ENCODE data around the gene SLC22A12.

Gene SLC22A12

DNA sequence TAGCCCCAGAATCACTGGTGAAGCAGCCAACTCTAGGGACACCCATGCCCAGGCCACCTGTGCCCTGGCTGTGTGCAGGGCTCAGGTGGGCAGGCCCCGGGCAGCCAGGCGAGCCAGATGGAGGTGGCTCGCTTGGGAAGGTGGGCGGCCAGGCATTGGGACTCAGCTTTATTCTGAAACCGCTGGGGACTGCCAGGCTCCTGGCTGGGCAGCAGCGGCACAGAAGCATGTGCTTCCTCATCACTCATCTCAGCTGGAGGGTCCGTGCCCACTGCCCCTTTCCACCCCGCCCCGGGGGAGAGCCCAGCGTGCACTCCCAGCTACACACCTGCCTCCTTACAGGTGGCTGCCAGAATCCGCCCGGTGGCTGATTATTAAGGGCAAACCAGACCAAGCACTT lies 27.1 kb upstream of the SLC22A12 start:
- no peak for DNase-seq

DNA sequence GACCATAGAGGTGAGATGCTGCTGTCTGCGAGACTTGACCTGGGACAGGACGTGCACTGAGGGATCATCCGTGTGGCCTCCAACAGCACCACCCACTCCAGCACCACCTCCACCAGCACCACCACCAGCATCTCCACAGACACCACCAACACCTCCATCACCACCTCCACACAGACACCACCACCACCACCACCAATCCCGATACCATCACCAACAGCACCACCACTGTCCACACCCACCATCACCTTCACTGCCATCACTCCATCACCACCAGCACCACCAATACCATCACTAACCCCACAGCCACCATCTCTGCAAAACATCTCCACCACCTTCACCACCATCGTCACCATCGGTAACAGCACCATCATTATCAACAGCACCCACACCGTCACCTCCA lies 26.6 kb upstream of the SLC22A12 start:
- DNase-seq = no peak

DNA sequence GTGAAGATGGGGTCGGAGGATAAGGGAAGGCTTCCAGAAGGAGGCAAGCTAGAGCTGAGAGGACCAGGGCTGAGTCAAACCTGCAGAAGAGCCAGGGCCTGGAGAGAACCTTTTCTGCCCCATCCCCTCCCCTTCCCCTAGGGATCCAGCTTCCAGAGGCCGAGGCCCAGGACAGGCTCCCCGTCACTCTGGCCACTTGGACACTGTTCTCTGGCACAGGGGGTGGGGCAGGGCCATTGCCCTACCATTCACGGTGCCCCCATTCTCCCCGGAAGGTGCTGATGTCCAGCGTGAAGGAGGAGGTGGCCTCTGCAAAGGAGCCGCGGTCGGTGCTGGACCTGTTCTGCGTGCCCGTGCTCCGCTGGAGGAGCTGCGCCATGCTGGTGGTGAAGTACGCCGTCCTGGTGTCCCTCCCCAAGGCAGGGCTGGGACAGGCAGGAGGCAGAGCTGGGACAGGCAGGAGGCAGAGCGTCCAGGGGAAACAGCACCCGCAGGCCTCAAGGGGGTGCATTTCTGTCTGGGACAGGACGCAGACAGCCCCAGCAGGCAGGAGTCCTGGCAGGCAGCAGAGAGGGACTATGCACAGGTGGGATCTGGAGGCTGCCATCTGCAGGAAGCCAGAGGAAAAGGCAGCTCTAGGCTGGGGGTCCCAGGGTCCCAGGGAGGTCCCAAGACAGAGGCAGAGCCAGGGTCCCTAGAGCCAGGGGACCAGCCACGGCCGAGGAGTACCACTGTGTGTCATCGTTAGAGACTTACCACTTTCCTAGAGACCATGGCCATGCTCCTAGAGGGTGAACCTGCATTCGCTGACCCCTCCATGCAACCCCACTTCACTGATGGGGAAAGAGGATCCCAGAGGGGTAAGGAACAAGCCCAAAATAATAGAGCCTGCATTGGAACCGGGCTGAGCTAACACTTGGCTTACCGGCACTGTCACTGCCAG lies 25.8 kb upstream of the SLC22A12 start:
- DNase-seq = no peak

DNA sequence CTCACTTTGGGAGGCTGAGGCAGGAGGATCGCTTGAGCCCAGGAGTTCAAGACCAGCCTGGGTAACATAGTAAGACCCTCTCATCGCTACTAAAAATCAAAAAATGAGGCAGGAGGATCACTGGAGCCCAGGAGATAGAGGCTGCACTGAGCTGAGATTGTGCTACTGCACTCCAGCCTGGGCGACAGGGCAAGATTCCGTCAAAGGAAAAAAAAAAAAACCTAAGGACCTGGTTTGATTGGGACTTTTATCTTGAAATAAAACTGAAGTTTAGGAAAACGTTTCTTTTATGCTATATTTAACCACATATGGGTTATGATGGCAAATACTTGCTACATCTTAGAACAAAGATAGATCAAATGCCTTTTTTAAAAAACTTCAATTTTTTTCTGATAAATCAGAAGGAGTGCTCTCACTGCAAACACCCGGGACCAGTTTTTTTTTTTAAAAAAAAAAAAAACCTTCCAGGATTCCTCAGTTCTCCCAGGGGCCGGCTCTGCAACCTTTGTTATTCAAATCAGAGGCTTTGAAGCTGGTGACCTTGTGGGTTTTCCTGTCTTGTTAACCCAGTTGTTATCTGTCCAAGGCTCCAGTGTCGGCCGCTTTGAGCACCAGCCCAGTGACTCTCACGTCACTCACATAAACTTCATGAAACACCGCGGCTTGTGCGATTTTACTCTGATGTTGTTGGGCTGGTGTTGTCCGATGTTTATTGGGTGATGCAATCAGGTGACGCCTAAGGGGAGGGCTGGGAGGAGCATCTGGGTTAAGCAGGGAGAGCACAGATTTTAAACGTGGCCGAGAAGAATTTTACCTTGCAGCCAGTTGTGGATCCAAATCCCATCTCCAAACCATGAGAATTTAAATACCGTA lies 24.7 kb upstream of the SLC22A12 start:
- no peak for DNase-seq

DNA sequence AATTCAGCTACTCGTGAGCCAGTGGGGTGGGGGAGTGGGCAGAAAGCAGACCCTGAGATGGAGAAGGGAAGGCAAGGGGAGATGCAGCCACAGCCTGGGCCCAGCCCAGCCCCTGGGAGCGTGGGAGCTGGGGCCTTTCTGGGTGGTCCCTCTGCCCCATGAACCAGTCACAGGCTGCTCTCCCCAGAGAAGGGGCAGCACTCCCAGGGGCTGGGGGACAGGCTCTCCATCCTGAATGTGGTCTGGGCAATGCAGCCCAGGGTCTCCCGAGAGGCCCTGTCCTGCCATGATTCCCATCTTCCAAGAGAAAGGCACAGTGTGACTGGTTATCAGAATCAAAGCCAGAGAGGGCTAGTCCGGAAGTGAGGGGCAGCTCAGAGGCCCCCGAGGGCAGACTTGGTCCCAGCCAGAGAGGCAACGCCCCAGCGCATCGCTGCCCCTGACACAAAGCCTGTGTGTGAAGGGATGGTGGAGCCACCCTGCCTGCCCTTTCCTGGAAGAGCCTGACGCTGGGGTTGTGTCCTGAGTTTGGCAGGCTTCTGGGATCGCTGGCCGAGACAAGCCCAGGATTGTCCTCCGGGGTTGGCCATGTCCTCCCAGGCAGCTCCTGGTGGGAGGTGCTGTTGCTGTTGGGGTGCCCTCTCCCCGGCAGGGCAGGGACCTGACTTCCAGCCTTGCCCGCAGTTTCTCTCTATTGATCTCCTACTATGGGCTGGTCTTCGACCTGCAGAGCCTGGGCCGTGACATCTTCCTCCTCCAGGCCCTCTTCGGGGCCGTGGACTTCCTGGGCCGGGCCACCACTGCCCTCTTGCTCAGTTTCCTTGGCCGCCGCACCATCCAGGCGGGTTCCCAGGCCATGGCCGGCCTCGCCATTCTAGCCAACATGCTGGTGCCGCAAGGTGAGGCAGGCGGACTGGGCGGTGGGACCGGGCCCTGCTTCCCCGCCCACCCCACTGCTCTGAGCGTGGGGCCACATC lies 23.8 kb upstream of the SLC22A12 start:
- no peak for DNase-seq

DNA sequence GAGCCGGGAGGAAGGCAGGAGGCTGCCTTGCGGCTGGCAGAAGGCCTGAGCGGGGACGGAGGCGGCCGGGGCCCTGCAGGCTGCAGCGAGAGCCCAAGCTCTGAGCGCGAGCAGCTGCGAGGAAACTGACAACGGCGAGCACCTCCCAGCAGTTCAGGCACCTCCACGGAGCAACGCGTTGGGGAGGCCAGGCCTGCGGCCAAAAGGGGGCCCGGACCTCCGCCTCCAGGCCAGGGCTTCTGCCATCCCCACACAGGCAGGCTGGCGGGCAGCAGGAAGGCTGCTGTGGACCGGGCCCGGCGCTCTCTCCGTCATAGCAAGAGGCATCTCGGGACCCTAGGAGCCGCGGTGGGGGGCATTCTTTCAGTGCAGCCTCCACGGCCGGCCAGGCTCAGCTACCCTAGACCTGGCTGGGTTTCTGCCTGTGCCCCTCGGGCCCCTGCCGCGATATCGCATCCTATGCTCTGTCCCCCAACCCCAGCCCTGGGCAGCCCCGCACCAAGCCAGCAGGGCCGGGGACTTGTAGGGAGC lies 22.9 kb upstream of the SLC22A12 start:
- DNase-seq = no peak

DNA sequence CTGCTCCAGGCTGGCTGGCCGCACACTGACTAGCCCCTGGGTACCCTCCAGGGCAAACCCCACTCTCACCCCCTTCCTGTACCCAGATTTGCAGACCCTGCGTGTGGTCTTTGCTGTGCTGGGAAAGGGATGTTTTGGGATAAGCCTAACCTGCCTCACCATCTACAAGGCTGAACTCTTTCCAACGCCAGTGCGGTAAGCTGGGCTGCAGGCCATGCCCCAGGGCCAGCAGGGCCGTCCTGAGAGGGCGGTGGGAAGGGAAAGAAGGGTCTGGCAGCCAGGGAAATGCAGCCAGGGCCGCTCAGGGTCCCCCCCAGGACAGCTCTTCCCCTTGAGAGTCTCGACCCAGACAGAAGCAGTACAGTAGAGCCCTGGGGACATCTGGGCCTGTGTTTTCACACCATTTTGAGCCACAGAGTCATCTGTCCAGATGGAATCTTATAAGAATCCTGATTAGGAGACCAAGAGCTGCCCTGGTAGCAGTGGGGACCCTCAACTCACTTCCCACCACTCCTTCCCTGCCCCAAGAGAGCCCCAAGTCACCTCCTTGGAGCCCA lies 22.4 kb upstream of the SLC22A12 start:
- DNase-seq = no peak

- DNase-seq = no peak
Observed at GRCh38 chr11:64569300-64569970, 21.6 kb upstream of the SLC22A12 start.

DNA sequence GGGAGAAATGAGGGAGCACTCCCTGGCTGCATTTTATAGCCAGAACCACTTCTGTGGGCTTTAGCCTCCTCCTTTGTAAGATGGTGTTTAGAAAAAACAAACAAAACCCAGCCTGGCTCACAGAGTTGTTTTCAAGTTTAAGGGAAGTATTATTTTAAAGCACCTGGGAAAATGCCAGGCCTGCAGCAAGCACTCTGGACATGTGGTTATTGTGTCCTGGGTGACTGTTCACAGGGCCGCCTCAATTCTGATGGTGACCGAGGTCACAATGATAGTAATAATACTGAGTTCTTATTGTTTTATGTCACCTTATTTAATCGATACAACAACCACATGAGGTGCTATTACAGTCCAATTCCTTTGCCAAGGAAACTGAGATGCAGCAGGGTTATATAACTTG lies 20.7 kb upstream of the SLC22A12 start:
- DNase-seq = no peak

GRCh38 chr11:64571050-64571409 lies 20.0 kb upstream of the SLC22A12 start:
- no peak for DNase-seq

DNA sequence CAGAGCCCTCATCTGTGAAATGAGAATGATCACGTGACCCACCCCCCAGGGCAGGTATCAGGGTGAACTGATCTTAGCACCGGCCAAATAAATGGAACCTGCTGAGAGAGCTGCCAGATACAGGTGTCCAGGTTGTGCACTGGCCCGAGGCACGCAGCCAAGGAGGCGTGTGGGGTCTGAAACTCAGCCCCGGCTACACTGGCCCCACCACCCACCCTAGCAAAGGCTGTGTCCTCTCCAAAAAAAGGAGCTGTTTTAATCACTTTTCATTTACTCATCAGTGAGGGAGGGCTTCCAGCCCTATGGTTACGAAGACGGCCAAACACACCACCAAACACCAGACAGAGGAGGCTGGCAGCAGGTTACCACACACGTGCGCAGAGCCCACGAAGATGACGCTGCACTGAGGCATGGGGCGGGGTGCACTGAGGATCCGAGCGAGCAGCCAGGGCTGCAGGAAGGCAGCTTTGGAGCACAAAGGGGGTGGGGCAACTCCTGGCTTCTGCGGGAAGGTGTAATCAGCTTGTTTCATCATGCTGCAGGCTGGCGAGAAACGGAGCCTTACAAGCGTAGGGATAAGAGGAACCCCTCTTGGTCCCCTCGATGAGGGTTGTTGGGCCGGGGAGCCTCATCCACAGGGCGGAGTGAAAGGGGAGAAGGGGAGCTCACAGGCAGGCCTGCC lies 19.5 kb upstream of the SLC22A12 start:
- no peak for DNase-seq

DNA sequence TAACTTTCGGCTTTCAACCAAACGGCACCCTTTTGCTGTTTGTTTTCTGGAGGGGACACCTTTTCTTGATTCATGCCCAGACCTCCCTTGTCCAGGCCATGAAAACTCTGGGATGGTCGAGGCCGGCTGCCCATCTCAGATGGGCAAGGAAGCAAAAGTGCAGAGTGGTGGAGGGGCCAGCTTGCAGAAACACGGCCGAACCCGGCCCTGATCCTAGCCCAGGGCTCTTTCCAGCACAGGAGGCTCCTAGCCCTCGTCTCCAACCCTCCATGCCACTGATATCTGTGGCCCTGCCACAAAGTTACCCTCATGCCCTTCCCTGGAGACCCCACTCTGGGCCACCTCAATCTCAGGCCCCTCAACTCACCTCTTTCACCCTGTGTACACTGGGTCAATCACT lies 18.9 kb upstream of the SLC22A12 start:
- DNase-seq = no peak

- DNase-seq = no peak
Observed at GRCh38 chr11:64577202-64577601, 13.8 kb upstream of the SLC22A12 start.

DNA sequence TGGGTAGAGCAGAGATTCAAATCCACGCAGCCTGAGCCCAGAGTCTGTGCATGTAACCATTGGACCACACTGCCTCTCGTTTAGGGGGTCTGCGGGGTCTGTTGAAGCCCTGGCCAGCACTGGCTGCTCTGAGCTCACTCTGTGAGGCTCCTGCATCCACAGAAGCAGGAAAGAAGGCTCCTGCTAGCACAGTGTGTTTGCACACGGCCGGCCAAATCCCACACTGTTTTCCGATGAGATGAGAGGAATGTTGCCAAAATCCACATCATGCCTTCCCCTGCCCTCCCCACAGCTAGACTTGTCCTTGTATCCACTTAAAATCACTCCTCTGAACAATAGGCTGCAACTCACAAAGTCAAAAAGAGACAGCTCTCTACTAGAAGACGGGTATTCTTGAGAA lies 10.6 kb upstream of the SLC22A12 start:
- no peak for DNase-seq

DNA sequence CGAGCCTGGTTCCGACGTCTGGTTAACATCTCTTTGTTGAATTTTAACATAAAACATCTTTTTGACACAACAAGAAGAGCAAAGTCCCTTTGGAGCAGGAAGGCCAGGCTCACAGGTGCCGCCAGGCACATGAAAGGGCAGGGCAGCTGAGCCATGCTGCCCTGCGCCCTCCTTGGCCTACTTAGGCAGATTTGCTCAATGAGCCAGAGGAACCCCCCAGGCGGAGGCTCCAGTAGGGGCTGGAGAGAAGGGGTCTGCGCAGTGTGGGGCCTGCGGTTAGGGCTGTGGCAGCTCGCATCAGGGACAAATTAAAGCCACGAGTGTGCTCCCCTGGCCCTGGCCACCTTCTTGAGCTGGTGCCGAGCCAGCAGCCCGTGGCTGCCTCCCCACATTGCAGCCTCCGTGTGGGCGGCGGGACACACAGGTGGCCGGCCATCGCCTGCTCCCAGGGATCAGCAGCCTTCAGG lies 9.9 kb upstream of the SLC22A12 start:
- DNase-seq = no peak

DNA sequence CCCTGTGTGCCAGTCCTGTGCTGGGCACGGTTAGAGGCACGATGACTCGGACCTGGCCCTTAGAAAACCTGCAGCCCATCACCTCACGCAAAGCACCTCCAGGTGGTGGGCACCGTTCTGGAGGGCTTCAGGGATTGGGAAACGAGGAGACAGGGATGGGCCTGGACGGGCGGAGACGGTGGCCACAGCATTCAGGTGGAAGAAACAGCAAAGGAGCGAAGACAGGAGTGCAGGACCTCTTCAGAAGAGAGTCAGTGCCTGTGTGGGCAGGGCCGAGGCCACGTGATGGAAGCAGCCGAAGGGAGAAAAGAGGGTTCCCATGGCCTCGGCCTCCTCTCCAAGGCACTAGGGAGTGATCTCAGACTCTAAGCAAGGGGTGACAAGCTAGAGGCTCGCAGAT lies 8.1 kb upstream of the SLC22A12 start:
- no peak for DNase-seq

DNA sequence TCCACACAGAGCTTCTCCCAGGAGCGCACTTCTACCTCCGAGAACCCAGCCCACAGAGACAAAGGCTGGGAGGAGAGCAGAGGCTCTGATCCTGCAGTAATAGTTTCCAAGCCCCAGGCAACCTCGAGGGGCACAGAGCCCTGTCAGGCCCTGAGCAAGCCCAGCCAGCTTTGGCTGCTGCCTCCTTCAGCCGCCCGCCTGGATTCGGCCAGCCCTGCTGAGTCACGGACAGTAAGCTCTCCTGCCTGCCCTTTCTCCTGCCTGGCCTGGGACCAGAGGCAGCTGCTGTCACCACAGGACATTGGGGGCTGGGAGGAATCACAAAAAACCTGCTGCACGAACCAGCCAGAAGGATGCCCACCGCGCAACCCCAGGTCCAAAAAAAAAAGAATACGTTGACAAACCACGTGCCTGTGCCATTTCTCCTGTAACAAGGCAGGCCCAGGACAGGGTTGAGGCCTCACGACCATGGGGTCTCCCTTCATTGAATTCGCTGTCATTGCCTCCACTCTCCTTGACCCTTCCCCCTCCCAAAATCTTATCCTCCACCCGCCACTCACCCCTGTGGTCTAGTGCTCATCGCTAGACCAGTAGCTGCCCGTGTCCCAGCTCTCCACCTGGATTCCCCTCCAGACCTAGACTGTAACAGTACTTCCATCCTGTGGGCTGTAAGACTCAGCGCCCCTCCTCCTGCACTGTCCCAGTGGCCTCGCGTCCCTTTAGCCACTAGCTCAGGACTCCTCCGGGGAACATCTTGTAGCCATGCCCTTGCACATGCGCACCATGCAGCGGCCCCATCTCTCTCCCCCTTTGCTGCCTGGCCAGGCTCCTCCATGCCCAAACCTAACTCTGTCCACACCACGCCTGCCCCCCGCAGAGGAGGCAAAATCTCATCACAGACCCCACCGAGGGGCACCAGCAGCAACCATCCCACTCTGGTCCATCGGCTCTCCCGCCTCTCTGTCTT lies 7.4 kb upstream of the SLC22A12 start:
- no peak for DNase-seq

DNA sequence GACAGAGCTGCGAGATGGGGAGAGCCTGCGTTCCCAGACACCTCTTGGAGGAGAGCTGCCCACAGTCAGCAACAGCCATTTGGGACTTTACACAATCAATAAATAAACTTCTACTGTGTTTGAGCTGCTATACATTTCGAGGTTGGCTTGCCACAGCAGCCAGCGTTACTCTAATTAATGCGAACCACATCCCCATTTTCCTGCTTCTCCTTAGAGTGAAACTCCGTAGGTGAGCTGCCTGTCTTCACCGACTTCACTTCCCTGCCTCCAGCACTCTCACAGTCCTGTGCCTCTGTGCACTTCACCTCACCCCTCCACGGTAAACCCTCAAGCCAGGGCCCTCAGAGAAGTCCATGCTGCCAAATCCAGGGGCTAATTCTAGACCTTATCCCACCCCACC lies 5.9 kb upstream of the SLC22A12 start:
- no peak for DNase-seq

DNA sequence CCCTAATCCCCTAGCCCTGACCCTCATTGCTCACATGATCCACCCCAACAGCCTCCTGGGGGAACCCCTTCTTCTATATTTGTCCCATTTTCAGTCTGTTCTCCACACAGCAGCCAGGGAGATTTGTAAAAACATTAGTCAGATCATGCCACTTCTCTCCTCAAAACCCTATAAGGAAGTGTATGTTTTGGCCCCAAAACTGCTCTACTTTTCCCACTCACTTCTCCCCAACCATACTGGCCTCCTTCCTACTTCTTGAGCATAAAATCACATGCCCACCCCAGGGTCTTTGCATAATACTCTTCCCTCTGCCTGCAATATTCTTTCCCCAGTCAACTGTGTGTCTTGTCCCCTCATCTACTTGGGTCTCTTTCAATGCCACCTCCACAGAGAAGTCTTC lies 4.7 kb upstream of the SLC22A12 start:
- no peak for DNase-seq

DNA sequence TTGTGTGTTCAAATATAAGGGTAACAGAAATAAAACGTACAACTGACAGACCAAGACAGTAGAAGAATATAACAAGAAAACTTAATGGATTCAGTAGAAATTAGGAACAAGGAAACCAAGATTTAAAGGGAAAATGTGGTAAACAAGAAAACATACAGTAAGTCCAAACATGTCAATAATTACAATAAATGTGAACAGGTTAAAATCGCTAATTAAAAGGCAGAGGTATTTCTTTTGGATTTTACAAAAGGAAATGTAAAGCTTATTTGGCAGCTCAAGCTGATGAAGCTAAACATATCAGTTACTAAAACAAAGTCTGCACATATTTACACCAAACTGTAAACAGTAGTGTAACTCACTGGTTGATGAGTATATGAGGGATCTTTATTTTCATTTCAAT lies 2.3 kb upstream of the SLC22A12 start:
- no peak for DNase-seq

Data from NCI-H446 treated with DMSO at 0.1 percent for 48 hours (cell line).